Measurements from ENCODE around the gene TMEM163. TPM values are rescaled to one million over a fixed set of nuclear protein-coding genes. Genes with fewer than 3 reads are reported as not detected.

The TMEM163 gene
- total RNA-seq, 2 donors from 2014 or later: 0.24 TPM; not detected in 1

DNA sequence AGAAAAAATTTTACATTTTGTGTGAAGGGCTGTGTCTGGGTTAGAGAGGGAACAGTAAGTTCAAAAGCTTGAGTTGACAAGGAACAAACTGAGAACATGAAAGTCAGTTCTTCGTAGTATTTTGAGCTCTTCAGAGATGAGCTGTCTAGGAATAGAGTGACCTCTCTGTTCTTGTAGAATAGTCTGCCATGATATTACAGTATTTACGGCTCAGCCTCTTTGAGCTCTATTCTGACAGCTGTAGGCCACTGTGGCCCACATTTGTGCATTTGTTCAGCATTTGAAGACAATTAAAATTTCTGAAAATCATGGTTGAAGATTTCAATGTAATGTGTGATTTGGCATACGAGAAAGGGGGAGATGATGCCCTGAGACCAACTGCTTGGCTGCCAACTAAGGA lies 292.1 kb downstream of the TMEM163 start:
- no peaks in the 10 kb centered on the region for H3K9me3 ChIP-seq (ENCODE audit: control insufficient read depth, low read length)
- H3K4me1 Mint-ChIP-seq: peaks cover 11% of the 10 kb centered on the region
- no peak for TF ChIP-seq CTCF (conservative IDR thresholded peaks at IDR 0.05)
- peaks cover 7% of the 10 kb centered on the region for H3K4me1 ChIP-seq (ENCODE audit: control insufficient read depth, insufficient read depth, low read length)
- H3K27me3 ChIP-seq (ENCODE audit: control insufficient read depth, insufficient read depth, low read length, poor library complexity, severe bottlenecking): no peaks in the 10 kb centered on the region
- no peak overlapping the region for H3K27ac Mint-ChIP-seq
- no peaks in the 10 kb centered on the region for H3K27me3 Mint-ChIP-seq (ENCODE audit: insufficient read depth)
- no peak for DNase-seq
- 95 to 96% methylated on average over 3 of the region's 3 CpGs for WGBS, 2 experiments (ENCODE audit: insufficient coverage in 1 of 2, insufficient read length in 1 of 2)
- no peak overlapping the region for H3K27ac ChIP-seq (ENCODE audit: low read depth, low read length)
- no peaks in the 10 kb centered on the region for H3K9me3 Mint-ChIP-seq
- no peak overlapping the region for H3K4me3 Mint-ChIP-seq
- H3K36me3 Mint-ChIP-seq (ENCODE audit: low read depth): peaks cover 24% of the 10 kb centered on the region
- H3K4me3 ChIP-seq (ENCODE audit: low read length): no peak overlapping the region
- H3K9ac ChIP-seq (ENCODE audit: extremely low read depth, low read length, poor library complexity, severe bottlenecking): no peak overlapping the region
- peaks cover 13% of the 10 kb centered on the region for H3K36me3 ChIP-seq (ENCODE audit: control insufficient read depth, insufficient read depth, low read length)

DNA sequence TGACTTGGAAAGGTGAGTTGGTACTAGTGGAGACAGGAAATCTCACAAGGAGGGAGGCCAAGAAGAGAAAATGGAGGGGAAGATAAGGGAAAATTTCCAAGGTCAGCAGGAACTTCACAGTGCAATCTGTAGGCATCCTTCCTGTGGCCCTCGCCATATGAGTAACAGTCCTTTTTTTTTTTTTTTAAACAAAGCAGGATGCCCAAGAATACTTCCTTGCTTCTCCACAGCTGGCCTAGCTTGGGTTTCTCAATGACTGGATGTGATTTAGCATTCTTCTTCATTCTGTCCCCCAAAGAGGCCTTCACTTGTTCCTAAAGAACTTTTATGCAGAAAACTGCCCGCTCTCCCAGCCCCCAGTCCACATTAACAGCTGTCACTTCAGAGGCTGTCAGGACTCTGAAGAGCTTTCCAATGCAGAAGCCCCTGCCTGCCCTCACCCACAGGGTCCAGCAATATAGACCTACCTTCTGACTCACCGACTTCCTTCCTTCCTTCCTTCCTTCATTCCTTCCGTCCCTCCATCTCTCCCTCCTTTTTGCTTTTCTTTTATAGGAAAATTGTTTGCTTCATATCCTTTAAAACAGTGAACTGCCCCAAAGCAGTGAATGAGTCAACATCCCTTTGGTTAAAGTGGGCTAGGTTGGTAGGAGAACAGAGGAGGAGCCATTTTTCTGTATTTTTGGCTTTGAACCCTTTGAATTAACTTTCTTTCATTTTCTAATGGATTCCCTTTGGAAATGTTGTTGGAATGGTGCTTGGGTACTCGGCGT lies 292.9 kb downstream of the TMEM163 start:
- Histone ChIP-seq H3K4me3 (ENCODE audit: low read length) (no peak overlapping the region), H3K36me3 (ENCODE audit: control insufficient read depth, insufficient read depth, low read length) (peaks cover 13% of the 10 kb centered on the region), H3K9me3 (ENCODE audit: control insufficient read depth, low read length) (no peaks in the 10 kb centered on the region), H3K9ac (ENCODE audit: extremely low read depth, low read length, poor library complexity, severe bottlenecking) (no peak overlapping the region), H3K27me3 (ENCODE audit: control insufficient read depth, insufficient read depth, low read length, poor library complexity, severe bottlenecking) (no peaks in the 10 kb centered on the region), H3K4me1 (ENCODE audit: control insufficient read depth, insufficient read depth, low read length) (peaks cover 7% of the 10 kb centered on the region), H3K27ac (ENCODE audit: low read depth, low read length) (no peak overlapping the region)
- H3K36me3 Mint-ChIP-seq (ENCODE audit: low read depth): peaks cover 22% of the 10 kb centered on the region
- no peak overlapping the region for H3K4me3 Mint-ChIP-seq
- no peaks in the 10 kb centered on the region for H3K9me3 Mint-ChIP-seq
- 91 to 92% methylated on average over 4 to 6 of the region's 6 CpGs for WGBS, 2 experiments (ENCODE audit: insufficient coverage in 1 of 2, insufficient read length in 1 of 2)
- no peak for DNase-seq
- H3K27me3 Mint-ChIP-seq (ENCODE audit: insufficient read depth): no peaks in the 10 kb centered on the region
- H3K4me1 Mint-ChIP-seq: peaks cover 3% of the 10 kb centered on the region
- no peak overlapping the region for H3K27ac Mint-ChIP-seq
- TF ChIP-seq CTCF (conservative IDR thresholded peaks at IDR 0.05): no peak

DNA sequence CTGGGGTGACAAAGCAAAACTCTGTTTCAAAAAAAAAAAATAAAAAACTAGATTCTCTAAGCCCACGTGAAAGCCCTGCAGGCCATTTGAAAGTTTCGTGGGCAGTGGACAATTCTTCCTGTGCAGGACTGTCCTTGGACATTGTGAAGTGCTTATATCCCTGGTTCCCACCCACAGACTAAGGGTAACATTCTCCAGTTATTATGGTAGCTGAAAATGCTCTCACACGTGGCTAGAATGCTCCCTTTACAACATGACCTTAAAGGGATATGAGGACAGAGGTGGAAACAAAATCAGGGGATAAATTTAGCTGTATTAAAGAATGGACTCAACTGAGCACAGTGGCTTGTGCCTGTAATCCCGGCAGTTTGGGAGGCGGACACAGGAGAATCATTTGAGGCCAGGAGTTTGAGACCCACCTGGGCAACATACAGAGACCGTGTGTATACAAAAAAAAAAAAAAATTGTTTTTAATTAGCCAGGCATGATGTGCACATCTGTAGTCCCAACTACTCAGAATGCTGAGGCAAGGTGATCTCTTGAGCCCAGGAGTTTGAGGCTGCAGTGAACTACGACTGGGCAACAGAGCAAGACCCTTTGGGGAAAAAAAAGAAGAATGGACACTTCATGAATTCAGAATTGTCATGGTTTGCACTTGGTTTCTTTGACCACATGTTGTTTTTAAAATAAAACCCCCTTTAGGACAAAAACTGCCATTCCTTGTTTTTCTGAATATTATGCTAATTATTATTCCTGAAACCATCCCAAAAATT lies 297.1 kb downstream of the TMEM163 start:
- Mint-ChIP-seq H3K36me3 (ENCODE audit: low read depth) (peaks cover 9% of the 10 kb centered on the region), H3K27me3 (ENCODE audit: insufficient read depth) (no peaks in the 10 kb centered on the region), H3K4me1 (peaks cover 9% of the 10 kb centered on the region), H3K4me3 (no peak overlapping the region), H3K27ac (no peak overlapping the region), H3K9me3 (no peaks in the 10 kb centered on the region)
- Histone ChIP-seq H3K27me3 (ENCODE audit: control insufficient read depth, insufficient read depth, low read length, poor library complexity, severe bottlenecking) (no peaks in the 10 kb centered on the region), H3K9ac (ENCODE audit: extremely low read depth, low read length, poor library complexity, severe bottlenecking) (no peak overlapping the region), H3K4me1 (ENCODE audit: control insufficient read depth, insufficient read depth, low read length) (no peaks in the 10 kb centered on the region), H3K4me3 (ENCODE audit: low read length) (no peak overlapping the region), H3K9me3 (ENCODE audit: control insufficient read depth, low read length) (no peaks in the 10 kb centered on the region), H3K27ac (ENCODE audit: low read depth, low read length) (no peak overlapping the region), H3K36me3 (ENCODE audit: control insufficient read depth, insufficient read depth, low read length) (peaks cover 13% of the 10 kb centered on the region)
- DNase-seq: no peak
- TF ChIP-seq CTCF (conservative IDR thresholded peaks at IDR 0.05): no peak
- 90 to 91% methylated on average over 6 to 7 of the region's 7 CpGs for WGBS, 2 experiments (ENCODE audit: insufficient coverage in 1 of 2, insufficient read length in 1 of 2)
